Measurements from ENCODE around the gene SLC39A11. TPM values are rescaled to one million over a fixed set of nuclear protein-coding genes. Genes with fewer than 3 reads are reported as not detected.

SLC39A11 gene
- total RNA-seq, 2 experiments from 2014 or later: 25.6 to 51.5 TPM

DNA sequence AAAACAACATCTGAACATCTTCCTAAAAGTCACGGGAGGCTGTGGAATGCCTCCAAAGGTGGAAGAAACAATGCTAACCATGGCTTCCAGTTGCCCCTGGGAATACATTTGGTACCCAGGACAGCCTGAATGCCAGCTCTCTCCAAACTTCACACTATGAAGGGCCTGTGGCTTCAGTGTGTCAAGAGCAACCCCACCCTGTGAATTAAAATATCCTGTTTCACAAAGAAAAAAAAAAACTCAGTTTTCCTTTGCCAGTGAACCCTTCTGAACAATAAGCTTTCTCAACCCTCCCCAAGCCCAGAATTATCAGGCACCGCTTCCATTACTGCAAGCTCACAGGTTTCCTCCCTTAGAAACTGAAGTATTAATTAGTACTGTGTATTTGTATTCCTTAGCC, 69.8 kb downstream of the SLC39A11 start:
- Histone ChIP-seq H3K4me3 (ENCODE audit: low read depth, low read length, poor library complexity, severe bottlenecking) (no peak overlapping the region), H3K36me3 (ENCODE audit: insufficient read depth, low read length) (peaks cover 9% of the 10 kb centered on the region; the same call in 1 of the 2 replicates), H3K27ac (ENCODE audit: low read depth, low read length, poor library complexity, severe bottlenecking) (no peak overlapping the region), H4K20me1 (ENCODE audit: insufficient read depth, low read length) (no peaks in the 10 kb centered on the region), H3K4me1 (ENCODE audit: insufficient read depth, low read length, poor library complexity, severe bottlenecking) (no peaks in the 10 kb centered on the region), H3K79me2 (ENCODE audit: insufficient read depth, low read depth, low read length) (no peaks in the 10 kb centered on the region), H3K4me2 (ENCODE audit: low read length) (no peak overlapping the region), H2AFZ (ENCODE audit: low read length) (no peak overlapping the region), H3K9me2 (ENCODE audit: insufficient read depth, low read length) (no peaks in the 10 kb centered on the region), H3K9me3 (ENCODE audit: low read length) (peaks cover 16% of the 10 kb centered on the region)
- ChIA-PET POLR2A (interaction anchor here (0.9 to 1.0 kb wide), 2 partner anchors 9 to 38 kb away, joined by 4 to 6 read pairs; no protein-coding TSS in a partner anchor), CTCF (ENCODE audit: unreplicated experiment) (interaction anchor here (0.6 kb wide), 2 partner anchors 58 to 76 kb away, joined by 3 read pairs; no protein-coding TSS in a partner anchor)
- TF ChIP-seq, protein P1, sequence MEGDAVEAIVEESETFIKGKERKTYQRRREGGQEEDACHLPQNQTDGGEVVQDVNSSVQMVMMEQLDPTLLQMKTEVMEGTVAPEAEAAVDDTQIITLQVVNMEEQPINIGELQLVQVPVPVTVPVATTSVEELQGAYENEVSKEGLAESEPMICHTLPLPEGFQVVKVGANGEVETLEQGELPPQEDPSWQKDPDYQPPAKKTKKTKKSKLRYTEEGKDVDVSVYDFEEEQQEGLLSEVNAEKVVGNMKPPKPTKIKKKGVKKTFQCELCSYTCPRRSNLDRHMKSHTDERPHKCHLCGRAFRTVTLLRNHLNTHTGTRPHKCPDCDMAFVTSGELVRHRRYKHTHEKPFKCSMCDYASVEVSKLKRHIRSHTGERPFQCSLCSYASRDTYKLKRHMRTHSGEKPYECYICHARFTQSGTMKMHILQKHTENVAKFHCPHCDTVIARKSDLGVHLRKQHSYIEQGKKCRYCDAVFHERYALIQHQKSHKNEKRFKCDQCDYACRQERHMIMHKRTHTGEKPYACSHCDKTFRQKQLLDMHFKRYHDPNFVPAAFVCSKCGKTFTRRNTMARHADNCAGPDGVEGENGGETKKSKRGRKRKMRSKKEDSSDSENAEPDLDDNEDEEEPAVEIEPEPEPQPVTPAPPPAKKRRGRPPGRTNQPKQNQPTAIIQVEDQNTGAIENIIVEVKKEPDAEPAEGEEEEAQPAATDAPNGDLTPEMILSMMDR (conservative IDR thresholded peaks at IDR 0.05; ENCODE audit: low read length): no peak
- no peak for TF ChIP-seq EZH2phosphoT487 (IDR thresholded peaks at IDR 0.05; ENCODE audit: borderline replicate concordance, low read depth, low read length)
- no TSS peak for BruUV-seq (replicated peaks)
- intact Hi-C loops (cut with micrococcal nuclease; ENCODE audit: unreplicated experiment): no loop called here
- no peak for DNase-seq (ENCODE audit: low spot score)

DNA sequence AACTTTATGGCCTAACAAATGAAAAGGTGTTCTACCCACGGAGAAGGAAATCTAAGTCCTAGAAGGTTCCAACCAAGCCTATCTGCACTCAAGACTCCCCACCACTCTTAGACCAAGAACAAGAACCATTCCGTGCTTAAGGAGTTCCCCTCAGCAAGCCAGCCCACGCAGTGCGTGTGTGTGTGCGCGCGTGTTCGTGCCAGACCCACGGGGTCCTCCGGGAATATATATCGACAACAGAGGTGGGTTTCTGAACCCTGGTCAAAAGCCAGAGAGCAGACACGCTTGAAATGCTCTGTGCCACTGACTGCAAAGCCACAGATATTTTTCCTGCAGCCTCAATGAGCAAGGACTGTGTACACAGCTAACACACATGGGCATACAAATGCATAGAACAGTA, 70.7 kb downstream of the SLC39A11 start:
- Histone ChIP-seq H2AFZ (ENCODE audit: low read length) (no peak overlapping the region), H3K4me1 (ENCODE audit: insufficient read depth, low read length, poor library complexity, severe bottlenecking) (no peaks in the 10 kb centered on the region), H3K4me3 (ENCODE audit: low read depth, low read length, poor library complexity, severe bottlenecking) (no peak overlapping the region), H3K9me2 (ENCODE audit: insufficient read depth, low read length) (no peaks in the 10 kb centered on the region), H4K20me1 (ENCODE audit: insufficient read depth, low read length) (no peaks in the 10 kb centered on the region), H3K4me2 (ENCODE audit: low read length) (no peak overlapping the region), H3K9me3 (ENCODE audit: low read length) (peaks cover 16% of the 10 kb centered on the region), H3K27ac (ENCODE audit: low read depth, low read length, poor library complexity, severe bottlenecking) (no peak overlapping the region), H3K79me2 (ENCODE audit: insufficient read depth, low read depth, low read length) (no peaks in the 10 kb centered on the region), H3K36me3 (ENCODE audit: insufficient read depth, low read length) (peaks cover 9% of the 10 kb centered on the region; the same call in 1 of the 2 replicates)
- TF ChIP-seq, protein P1 (conservative IDR thresholded peaks at IDR 0.05; ENCODE audit: low read length): no peak
- no peak for TF ChIP-seq EZH2phosphoT487 (IDR thresholded peaks at IDR 0.05; ENCODE audit: borderline replicate concordance, low read depth, low read length)
- POLR2A ChIA-PET: interaction anchor here (0.9 kb wide), 1 partner anchor 39 kb away, joined by 4 read pairs; no protein-coding TSS in a partner anchor
- no peak for DNase-seq (ENCODE audit: low spot score)
- intact Hi-C loops (cut with micrococcal nuclease; ENCODE audit: unreplicated experiment): no loop called here
- CTCF ChIA-PET (ENCODE audit: unreplicated experiment): no interaction called here
- no TSS peak for BruUV-seq (replicated peaks)

DNA sequence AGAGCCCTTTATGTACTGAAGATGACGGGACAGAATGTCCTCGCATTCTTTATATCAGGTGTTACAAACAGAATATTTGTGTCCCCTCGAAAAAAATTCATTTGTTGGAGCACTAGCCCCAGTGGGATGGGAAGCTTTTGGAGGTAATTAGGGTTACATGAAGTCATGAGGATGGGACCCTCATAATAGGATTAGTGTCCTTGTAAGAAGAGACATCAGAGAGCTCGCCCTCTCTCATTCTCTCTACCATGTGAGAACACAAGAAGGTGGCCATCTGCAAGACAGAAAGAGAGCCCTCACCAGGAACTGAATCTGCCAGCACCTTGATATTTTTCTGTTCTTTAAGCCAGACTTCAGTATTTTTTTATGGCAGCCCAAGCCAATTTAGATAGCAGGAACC, 72.4 kb downstream of the SLC39A11 start:
- no peak overlapping the region for H2AFZ ChIP-seq (ENCODE audit: low read length)
- H3K36me3 ChIP-seq (ENCODE audit: insufficient read depth, low read length): peaks cover 9% of the 10 kb centered on the region; the same call in 1 of the 2 replicates
- no peak overlapping the region for H3K4me2 ChIP-seq (ENCODE audit: low read length)
- no TSS peak for BruUV-seq (replicated peaks)
- no peak overlapping the region for H3K27ac ChIP-seq (ENCODE audit: low read depth, low read length, poor library complexity, severe bottlenecking)
- DNase-seq (ENCODE audit: low spot score): no peak
- TF ChIP-seq, protein P1 (conservative IDR thresholded peaks at IDR 0.05; ENCODE audit: low read length): no peak
- TF ChIP-seq EZH2phosphoT487 (IDR thresholded peaks at IDR 0.05; ENCODE audit: borderline replicate concordance, low read depth, low read length): no peak
- H4K20me1 ChIP-seq (ENCODE audit: insufficient read depth, low read length): no peaks in the 10 kb centered on the region
- ChIA-PET POLR2A (no interaction called here), CTCF (ENCODE audit: unreplicated experiment) (no interaction called here)
- intact Hi-C loops (cut with micrococcal nuclease; ENCODE audit: unreplicated experiment): no loop called here
- H3K9me3 ChIP-seq (ENCODE audit: low read length): peaks cover 16% of the 10 kb centered on the region
- H3K4me3 ChIP-seq (ENCODE audit: low read depth, low read length, poor library complexity, severe bottlenecking): no peak overlapping the region
- H3K9me2 ChIP-seq (ENCODE audit: insufficient read depth, low read length): no peaks in the 10 kb centered on the region
- no peaks in the 10 kb centered on the region for H3K4me1 ChIP-seq (ENCODE audit: insufficient read depth, low read length, poor library complexity, severe bottlenecking)
- no peaks in the 10 kb centered on the region for H3K79me2 ChIP-seq (ENCODE audit: insufficient read depth, low read depth, low read length)

Data from OCI-LY7 (cell line).